ENCODE results near the gene CNTNAP2.

The CNTNAP2 gene

GRCh38 chr7:147756300-147756699 lies 1639.7 kb downstream of the CNTNAP2 start:
- no peak for TF ChIP-seq CTCF (conservative IDR thresholded peaks at IDR 0.05; ENCODE audit: low read depth, low read length)
- no peak overlapping the region for H3K4me3 ChIP-seq (ENCODE audit: low read depth, low read length)
- no peak for DNase-seq (ENCODE audit: low read depth)

GRCh38 chr7:147759327-147759943 lies 1642.8 kb downstream of the CNTNAP2 start:
- no peak overlapping the region for H3K4me3 ChIP-seq (ENCODE audit: low read depth, low read length)
- DNase-seq (ENCODE audit: low read depth) = no peak
- TF ChIP-seq CTCF (conservative IDR thresholded peaks at IDR 0.05; ENCODE audit: low read depth, low read length) = no peak

GRCh38 chr7:147765301-147765700 lies 1648.7 kb downstream of the CNTNAP2 start:
- no peak for TF ChIP-seq CTCF (conservative IDR thresholded peaks at IDR 0.05; ENCODE audit: low read depth, low read length)
- DNase-seq (ENCODE audit: low read depth) = no peak
- H3K4me3 ChIP-seq (ENCODE audit: low read depth, low read length) = no peak overlapping the region

GRCh38 chr7:147771344-147771743 lies 1654.7 kb downstream of the CNTNAP2 start:
- no peak overlapping the region for H3K4me3 ChIP-seq (ENCODE audit: low read depth, low read length)
- DNase-seq (ENCODE audit: low read depth) = no peak
- TF ChIP-seq CTCF (conservative IDR thresholded peaks at IDR 0.05; ENCODE audit: low read depth, low read length) = no peak

- no peak for TF ChIP-seq CTCF (conservative IDR thresholded peaks at IDR 0.05; ENCODE audit: low read depth, low read length)
- no peak overlapping the region for H3K4me3 ChIP-seq (ENCODE audit: low read depth, low read length)
- DNase-seq (ENCODE audit: low read depth) = no peak
Observed at GRCh38 chr7:147774461-147774860, 1657.9 kb downstream of the CNTNAP2 start.

- no peak for DNase-seq (ENCODE audit: low read depth)
- no peak overlapping the region for H3K4me3 ChIP-seq (ENCODE audit: low read depth, low read length)
- no peak for TF ChIP-seq CTCF (conservative IDR thresholded peaks at IDR 0.05; ENCODE audit: low read depth, low read length)
Observed at GRCh38 chr7:147775516-147776284, 1659.1 kb downstream of the CNTNAP2 start.

GRCh38 chr7:147777309-147777708 lies 1660.7 kb downstream of the CNTNAP2 start:
- no peak overlapping the region for H3K4me3 ChIP-seq (ENCODE audit: low read depth, low read length)
- DNase-seq (ENCODE audit: low read depth) = no peak
- no peak for TF ChIP-seq CTCF (conservative IDR thresholded peaks at IDR 0.05; ENCODE audit: low read depth, low read length)

All from choroid plexus epithelial cell (primary cell).